AG04450 (cell line): ENCODE data around the gene PRCP. TPM values are rescaled to one million over a fixed set of nuclear protein-coding genes. Genes with fewer than 3 reads are reported as not detected.

Experiments used
- CTCF ChIA-PET: fragments of 300-600, 350-600 bp; formaldehyde crosslinking; extraction: SDS; loops from one replicate; lab custom pipeline; 2022; ENCODE audit warnings: antibody characterized with exemption, inconsistent platforms; lab: Charles Lee
- POLR2A ChIA-PET: fragments of 350-600 bp; formaldehyde crosslinking; extraction: SDS; loops from one replicate; lab custom pipeline; 2021; ENCODE audit warnings: antibody characterized with exemption, inconsistent platforms; lab: Yijun Ruan, JAX
- DNase-seq: peaks from one replicate; pipeline ENCODE4 v3.0.0-alpha.2; 2011; ENCODE audit warnings: low read depth, low spot score
- H3K27ac ChIP-seq: one replicate; pipeline ENCODE4 v1.5.1; 2012; ENCODE audit warnings: low read depth, low read length, control low read depth
- H3K27me3 ChIP-seq: one replicate; pipeline ENCODE4 v1.6.0; 2012; ENCODE audit warnings: low read length; ENCODE audit not compliant: control insufficient read depth, insufficient read depth
- H3K4me3 ChIP-seq: 2 replicates; pipeline ENCODE4 v1.5.1; 2011; ENCODE audit warnings: mild to moderate bottlenecking, low read depth, low read length, control low read depth
- H3K9me3 ChIP-seq: 2 replicates; pipeline ENCODE4 v1.5.1; 2012; ENCODE audit warnings: low read length; ENCODE audit not compliant: control insufficient read depth, insufficient read depth
- CTCF ChIP-seq: IDR thresholded peaks from 2 replicates; pipeline ENCODE4 v1.5.1; 2011; ENCODE audit warnings: low read depth, low read length, control low read depth, inconsistent platforms
- polyA plus RNA-seq: library from polyadenylated mRNA; depleted of rRNA; stranded (reverse); fragments of >200 nt; gene quantifications from 2 replicates; pipeline ENCODE4 v1.2.3, GENCODE V29; 2011

PRCP gene
- polyA plus RNA-seq, 1 experiment = 157 TPM

- Histone ChIP-seq H3K4me3 (peak overlapping the region; percentile 87), H3K27me3 (no peaks in the 10 kb centered on the region), H3K9me3 (no peaks in the 10 kb centered on the region), H3K27ac (no peak overlapping the region)
- DNase-seq = no peak
- ChIA-PET CTCF (interaction anchor here (0.6 to 5.6 kb wide), 15 partner anchors 8 to 918 kb away, joined by 3 to 46 read pairs (median 4); no protein-coding TSS in a partner anchor), POLR2A (interaction anchor here (1.0 to 2.1 kb wide), 5 partner anchors 8 to 384 kb away, joined by 3 to 22 read pairs (median 6); partner anchors contain the start of genes CCDC90B, PCF11 and RAB30)
- TF ChIP-seq CTCF = no peak
Observed at GRCh38 chr11:82901922-82902485, 1.8 kb upstream of the PRCP start.

DNA sequence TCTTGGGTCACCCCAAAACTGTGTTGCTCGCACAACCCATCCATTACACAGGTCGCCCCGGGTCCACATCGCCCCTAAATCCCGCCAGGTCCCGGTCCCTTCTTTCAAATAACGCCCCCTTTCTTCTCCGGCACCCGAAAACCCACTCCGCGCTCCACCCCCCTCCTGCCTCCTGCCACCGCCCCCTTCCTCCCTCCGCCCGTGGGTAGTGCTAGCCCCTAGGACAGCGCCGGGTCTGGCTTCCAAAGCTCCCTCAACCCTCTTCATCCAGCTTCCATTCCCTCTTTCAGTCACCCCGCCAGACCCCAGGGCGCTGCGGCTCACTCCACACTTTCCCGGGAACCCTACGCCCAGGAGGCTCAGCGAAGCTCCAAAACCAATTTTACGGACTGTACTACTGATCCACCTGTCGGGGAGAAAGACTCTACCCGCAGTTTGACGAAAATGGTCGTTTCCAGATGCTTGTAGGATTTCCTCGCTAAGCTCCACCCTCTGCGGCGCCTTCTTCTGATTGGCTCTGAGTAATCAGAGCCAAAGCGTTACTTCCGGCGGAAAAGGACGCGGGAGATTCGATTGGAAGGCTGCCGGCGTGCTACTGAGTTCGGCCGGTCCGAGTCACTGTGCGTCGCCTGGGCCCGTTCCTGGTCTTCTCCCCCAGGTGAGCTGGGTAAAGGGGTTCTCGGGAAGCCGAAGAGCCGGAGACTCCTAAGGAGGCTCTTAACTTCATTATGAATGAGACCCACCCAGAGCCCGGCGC lies 1.1 kb upstream of the PRCP start, which contains the start of gene DDIAS:
Gene DDIAS (plus strand): TSS at position 572 of the 757 bp plus-strand sequence. CDS start 13,003 bp downstream, outside the sequence.
- POLR2A ChIA-PET = interaction anchor here (0.7 to 2.1 kb wide), 7 partner anchors 9 to 385 kb away, joined by 3 to 22 read pairs (median 6); partner anchors contain the start of genes CCDC90B, PCF11 and RAB30
- peak within 1 kb of the TSS; percentile 74 for H3K27ac ChIP-seq

DNA sequence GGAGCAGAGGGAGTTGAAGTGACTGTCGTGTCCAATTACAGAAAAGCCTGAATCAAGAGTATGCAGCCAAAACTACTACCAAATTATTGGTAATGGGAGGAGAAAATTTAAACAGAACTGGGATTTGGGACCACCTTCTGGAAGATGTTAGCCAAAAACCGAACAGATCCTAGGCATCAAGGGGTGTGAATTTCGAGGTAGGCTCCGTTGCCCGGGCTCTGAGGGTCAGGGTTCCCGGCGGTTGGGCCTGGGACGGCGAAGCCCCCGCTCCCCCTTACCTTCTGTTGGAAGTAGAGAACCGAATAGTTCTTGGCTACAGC lies 313 bp downstream of the PRCP start:
- no peak for DNase-seq
- H3K27me3 ChIP-seq = no peaks in the 10 kb centered on the region
- POLR2A ChIA-PET = interaction anchor here (0.9 to 2.1 kb wide), 2 partner anchors 257 to 386 kb away, joined by 4 to 22 read pairs; partner anchors contain the start of genes CCDC90B and PCF11
- CTCF ChIA-PET = interaction anchor here (0.6 to 5.6 kb wide), 6 partner anchors 14 to 920 kb away, joined by 3 to 46 read pairs (median 5); no protein-coding TSS in a partner anchor
- H3K9me3 ChIP-seq = no peaks in the 10 kb centered on the region
- H3K4me3 ChIP-seq = peak overlapping the region; percentile 87
- H3K27ac ChIP-seq = peak overlapping the region; percentile 48
- TF ChIP-seq CTCF = no peak

More for the DNA sequence above, 1.1 kb upstream of the PRCP start, which contains the start of gene DDIAS:
- Histone ChIP-seq H3K4me3 (peak within 1 kb of the TSS; percentile 87), H3K27me3 (no peaks in the 10 kb centered on the region), H3K9me3 (no peaks in the 10 kb centered on the region)
- DNase-seq = peak; percentile 90
- CTCF ChIA-PET = interaction anchor here (0.6 to 5.6 kb wide), 18 partner anchors 9 to 919 kb away, joined by 3 to 46 read pairs (median 4); no protein-coding TSS in a partner anchor
- TF ChIP-seq CTCF = no peak

DNA sequence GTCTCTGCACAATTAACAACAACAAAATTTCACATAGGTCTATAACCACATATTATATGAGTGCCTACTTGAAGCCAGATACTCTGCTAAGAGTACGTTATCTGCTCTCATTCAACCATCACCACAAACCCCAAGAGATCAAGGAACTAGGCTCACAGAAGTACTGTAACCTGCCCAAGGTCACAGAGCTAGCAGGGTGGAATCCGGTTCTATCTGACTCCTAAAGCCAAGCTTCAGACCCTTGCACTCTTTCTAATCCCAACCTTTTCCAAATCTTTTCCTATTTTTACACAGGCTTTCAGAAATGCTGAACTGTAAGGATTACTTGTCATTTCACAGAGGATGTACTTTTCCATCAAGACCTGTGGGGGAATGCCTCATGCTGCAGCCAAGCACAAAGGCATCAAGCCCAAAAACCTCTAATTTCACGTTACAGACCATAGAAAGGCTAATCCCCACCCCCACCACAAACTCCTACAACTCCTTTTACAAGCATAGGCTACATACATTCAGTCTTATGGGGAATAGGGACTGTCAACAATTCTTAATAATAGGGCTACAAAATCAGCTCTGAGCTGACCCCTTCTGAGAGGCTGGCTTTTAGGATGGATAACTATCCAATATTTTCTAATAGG lies 927 bp downstream of the PRCP start:
- DNase-seq = no peak
- no peaks in the 10 kb centered on the region for H3K9me3 ChIP-seq
- no peaks in the 10 kb centered on the region for H3K27me3 ChIP-seq
- POLR2A ChIA-PET = no interaction called here
- no peak overlapping the region for H3K27ac ChIP-seq
- no peak for TF ChIP-seq CTCF
- CTCF ChIA-PET = interaction anchor here (1.1 to 5.6 kb wide), 4 partner anchors 28 to 920 kb away, joined by 3 to 46 read pairs (median 7); no protein-coding TSS in a partner anchor
- H3K4me3 ChIP-seq = peak overlapping the region; percentile 87
